Activated CD8-positive, alpha-beta T cell treated with anti-CD3 and anti-CD28 coated beads, Interleukin-2, amount 10 ng/mL, durations not matched to agents 7 days and 5 days (primary cell): ENCODE measurements around the gene SERTAD3. TPM values are rescaled to one million over a fixed set of nuclear protein-coding genes. Genes with fewer than 3 reads are reported as not detected.
A peak's percentile ranks its signal among the peaks of the same experiment; 100 is the strongest.
"Not testable (repeated sequence)": the region's sequence is repeated elsewhere in the genome, so short reads cannot be mapped to it uniquely, and the experiment has no call there.

ENCODE experiments used
- ATAC-seq: fragments of 150-1000 bp; cut with Tn5 transposase; one replicate; pipeline ENCODE4 v1.10.0; 2021; ENCODE audit warnings: moderate library complexity
- CTCF ChIA-PET: fragments of 350-600 bp; sonication (Branson Sonifier 250); formaldehyde crosslinking; loops from one replicate; lab custom pipeline; 2021; ENCODE audit warnings: antibody characterized with exemption; lab: Charles Lee
- POLR2A ChIA-PET: fragments of 350-600 bp; sonication (Branson Sonifier 250); formaldehyde crosslinking; loops from one replicate; lab custom pipeline; 2021; ENCODE audit warnings: antibody characterized with exemption; lab: Charles Lee
- DNase-seq: peaks from one replicate; pipeline ENCODE4 v3.0.0-alpha.2; 2020
- H3K27ac Mint-ChIP-seq: one replicate; pipeline ENCODE4 v1.8.0; 2021; ENCODE audit warnings: mild to moderate bottlenecking, mixed read lengths
- H3K27me3 Mint-ChIP-seq: one replicate; pipeline ENCODE4 v1.8.0; 2021; ENCODE audit warnings: low read depth, mixed read lengths
- H3K36me3 Mint-ChIP-seq: one replicate; pipeline ENCODE4 v1.8.0; 2021; ENCODE audit warnings: low read depth, mixed read lengths
- H3K4me1 Mint-ChIP-seq: one replicate; pipeline ENCODE4 v1.8.0; 2021; ENCODE audit warnings: low read depth, mixed read lengths
- H3K4me3 Mint-ChIP-seq: one replicate; pipeline ENCODE4 v1.8.0; 2021; ENCODE audit warnings: mild to moderate bottlenecking, mixed read lengths
- H3K9me3 Mint-ChIP-seq: one replicate; pipeline ENCODE4 v1.8.0; 2022; ENCODE audit warnings: mixed read lengths; ENCODE audit not compliant: insufficient read depth
- total RNA-seq, 2 experiments: library from RNA; stranded (reverse); gene quantifications; one replicate each; pipeline ENCODE4 v1.2.3, GENCODE V29; 2021

The SERTAD3 gene
- total RNA-seq, 2 experiments from 2014 or later, result 10.0 to 11.9 TPM

DNA sequence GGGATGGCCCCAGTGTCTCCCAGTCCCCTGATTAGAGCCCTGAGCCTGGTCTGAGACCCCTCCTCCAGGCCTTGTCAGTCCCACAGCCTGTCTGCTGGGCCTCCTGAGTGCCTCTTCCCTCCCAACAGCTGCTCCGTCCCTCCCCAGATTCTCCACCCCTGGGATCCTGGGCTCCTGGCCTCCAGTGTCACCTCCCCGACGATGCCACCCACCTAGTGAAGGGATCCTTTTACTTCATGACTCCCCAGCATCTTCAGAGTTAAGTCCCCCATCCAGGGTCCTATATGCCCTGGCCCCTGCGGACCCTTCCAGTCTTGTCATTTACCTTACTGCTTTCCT, 26.5 kb downstream of the SERTAD3 start:
- ChIA-PET CTCF (no interaction called here), POLR2A (no interaction called here)
- ATAC-seq, result no peak
- peak overlapping the region; percentile 30 for H3K27ac Mint-ChIP-seq
- H3K4me1 Mint-ChIP-seq, result peaks cover 56% of the 10 kb centered on the region
- H3K4me3 Mint-ChIP-seq, result no peak overlapping the region
- DNase-seq, result no peak
- no peaks in the 10 kb centered on the region for H3K9me3 Mint-ChIP-seq
- no peaks in the 10 kb centered on the region for H3K27me3 Mint-ChIP-seq
- peaks cover 12% of the 10 kb centered on the region for H3K36me3 Mint-ChIP-seq

DNA sequence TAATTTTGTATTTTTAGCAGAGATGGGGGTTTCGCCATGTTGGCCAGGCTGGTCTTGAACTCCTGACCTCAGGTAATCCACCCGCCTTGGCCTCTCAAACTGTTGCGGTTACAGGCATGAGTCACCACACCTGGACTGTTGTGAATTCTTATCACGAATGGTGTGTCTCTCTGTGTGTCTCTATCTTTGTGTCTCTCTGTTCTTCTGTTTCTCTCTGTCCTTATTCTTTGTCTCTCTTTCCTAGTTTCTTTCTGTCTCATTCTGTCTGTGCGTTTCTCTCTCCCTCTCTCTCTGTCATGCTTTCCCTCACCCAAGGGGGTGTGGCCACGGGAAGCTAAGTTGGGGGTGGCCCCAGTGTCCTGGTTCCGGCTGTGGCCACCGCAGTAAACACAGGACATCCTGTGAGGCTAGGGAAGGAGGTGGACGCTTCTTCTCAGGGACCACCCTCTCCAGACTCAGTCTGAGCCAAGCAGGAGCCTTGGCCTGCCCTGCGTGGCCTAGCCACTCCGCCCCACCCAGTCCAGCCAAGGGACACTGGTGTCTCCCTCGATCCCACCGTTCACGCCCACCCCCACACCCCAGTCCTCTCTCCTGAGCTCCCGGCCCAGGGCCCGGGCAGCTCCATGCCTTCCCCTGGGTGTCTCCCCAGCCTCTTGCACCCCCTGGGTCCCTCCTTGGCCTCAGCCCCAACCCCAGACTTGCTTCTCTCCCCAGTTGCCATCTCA, 27.1 kb downstream of the SERTAD3 start:
- DNase-seq, result no peak
- POLR2A ChIA-PET, result interaction anchor here (0.8 kb wide), 1 partner anchor 10 kb away, joined by 3 read pairs; no protein-coding TSS in a partner anchor
- Mint-ChIP-seq H3K4me1 (peaks cover 51% of the 10 kb centered on the region), H3K27ac (peak overlapping the region; percentile 30), H3K36me3 (peaks cover 6% of the 10 kb centered on the region), H3K4me3 (no peak overlapping the region), H3K9me3 (no peaks in the 10 kb centered on the region), H3K27me3 (no peaks in the 10 kb centered on the region)
- CTCF ChIA-PET, result interaction anchor here (1.3 to 1.7 kb wide), 2 partner anchors 7 to 14 kb away, joined by 3 to 4 read pairs; no protein-coding TSS in a partner anchor
- ATAC-seq, result no peak

DNA sequence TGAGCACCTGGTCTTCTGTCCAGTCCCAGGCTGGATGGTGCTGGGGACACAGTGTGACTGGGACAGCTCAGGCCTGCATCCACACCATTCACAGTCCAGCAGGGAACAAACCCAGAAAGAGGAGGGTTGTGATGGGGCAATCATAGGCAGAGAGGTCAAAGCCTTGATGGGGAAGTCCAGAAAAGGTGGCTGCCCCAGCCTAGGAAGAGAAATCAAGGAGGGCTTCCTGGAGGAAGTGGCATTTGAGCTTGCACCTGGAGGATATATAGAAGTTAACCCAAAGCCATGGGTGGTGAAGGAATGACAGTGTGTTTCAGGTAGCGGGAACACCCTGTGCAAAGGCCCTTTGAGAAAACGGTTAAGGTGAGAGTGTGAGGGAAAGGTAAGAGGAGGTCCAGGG, 28.4 kb downstream of the SERTAD3 start:
- POLR2A ChIA-PET, result no interaction called here
- DNase-seq (no peak), ATAC-seq (no peak)
- H3K4me1 Mint-ChIP-seq, result peaks cover 48% of the 10 kb centered on the region
- peaks cover 2% of the 10 kb centered on the region for H3K36me3 Mint-ChIP-seq
- H3K27me3 Mint-ChIP-seq, result no peaks in the 10 kb centered on the region
- CTCF ChIA-PET, result interaction anchor here (1.2 to 1.7 kb wide), 3 partner anchors 9 to 50 kb away, joined by 3 to 4 read pairs (median 3); partner anchors contain the start of gene BLVRB
- no peak overlapping the region for H3K4me3 Mint-ChIP-seq
- no peaks in the 10 kb centered on the region for H3K9me3 Mint-ChIP-seq
- no peak overlapping the region for H3K27ac Mint-ChIP-seq

DNA sequence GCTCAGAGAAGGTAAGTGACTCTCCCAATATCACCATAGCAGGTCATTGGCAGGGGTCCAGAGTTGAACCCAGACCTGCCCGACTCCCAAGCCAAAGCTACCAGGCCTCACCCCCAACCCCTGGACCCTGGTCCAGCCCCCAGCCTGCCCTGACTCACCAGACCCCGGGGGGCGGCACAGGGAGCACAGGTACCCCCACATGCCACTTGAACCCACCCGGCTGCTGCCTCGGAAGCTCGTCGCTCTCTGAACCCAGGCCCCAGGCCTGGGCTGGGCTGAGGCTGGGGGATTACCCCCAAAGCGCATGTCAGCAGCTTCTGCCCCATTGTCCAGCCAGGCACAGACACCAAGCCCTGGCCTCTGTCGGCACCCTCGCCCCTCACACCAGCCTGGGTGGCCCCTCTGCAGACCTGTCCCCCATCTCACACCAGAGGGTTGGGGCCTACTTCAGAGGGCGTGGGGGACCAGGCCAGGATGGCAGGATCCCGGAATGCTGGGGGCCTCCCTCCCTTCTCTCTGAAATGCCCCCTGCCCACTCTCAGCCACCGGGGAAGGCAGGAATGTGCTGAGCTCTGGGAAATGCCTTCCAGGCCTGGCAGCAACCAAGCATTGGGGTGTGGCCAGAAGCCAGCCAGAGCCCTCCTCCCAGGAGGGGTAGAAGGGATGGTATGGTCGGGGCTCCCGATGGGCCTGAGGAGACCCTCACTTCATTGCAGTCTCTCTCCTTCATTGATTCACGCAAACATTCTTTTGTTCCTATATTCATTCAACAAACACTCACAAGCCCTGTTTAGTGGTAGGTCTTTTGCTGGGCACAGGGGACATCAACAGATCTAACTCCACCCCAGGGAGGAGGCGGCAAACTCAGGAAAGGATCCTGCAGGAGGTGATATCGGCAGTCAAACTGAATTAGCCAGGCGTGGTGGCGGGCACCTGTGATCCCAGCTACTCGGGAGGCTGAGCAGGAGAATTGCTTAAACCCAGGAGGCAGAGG, 29.3 kb downstream of the SERTAD3 start:
- no peaks in the 10 kb centered on the region for H3K9me3 Mint-ChIP-seq
- ATAC-seq, result no peak
- peaks cover 45% of the 10 kb centered on the region for H3K4me1 Mint-ChIP-seq
- ChIA-PET CTCF (interaction anchor here (1.7 kb wide), 1 partner anchor 109 kb away, joined by 4 read pairs; no protein-coding TSS in a partner anchor), POLR2A (no interaction called here)
- H3K36me3 Mint-ChIP-seq, result peaks cover 1% of the 10 kb centered on the region
- no peak for DNase-seq
- no peak overlapping the region for H3K4me3 Mint-ChIP-seq
- H3K27me3 Mint-ChIP-seq, result no peaks in the 10 kb centered on the region
- no peak overlapping the region for H3K27ac Mint-ChIP-seq

DNA sequence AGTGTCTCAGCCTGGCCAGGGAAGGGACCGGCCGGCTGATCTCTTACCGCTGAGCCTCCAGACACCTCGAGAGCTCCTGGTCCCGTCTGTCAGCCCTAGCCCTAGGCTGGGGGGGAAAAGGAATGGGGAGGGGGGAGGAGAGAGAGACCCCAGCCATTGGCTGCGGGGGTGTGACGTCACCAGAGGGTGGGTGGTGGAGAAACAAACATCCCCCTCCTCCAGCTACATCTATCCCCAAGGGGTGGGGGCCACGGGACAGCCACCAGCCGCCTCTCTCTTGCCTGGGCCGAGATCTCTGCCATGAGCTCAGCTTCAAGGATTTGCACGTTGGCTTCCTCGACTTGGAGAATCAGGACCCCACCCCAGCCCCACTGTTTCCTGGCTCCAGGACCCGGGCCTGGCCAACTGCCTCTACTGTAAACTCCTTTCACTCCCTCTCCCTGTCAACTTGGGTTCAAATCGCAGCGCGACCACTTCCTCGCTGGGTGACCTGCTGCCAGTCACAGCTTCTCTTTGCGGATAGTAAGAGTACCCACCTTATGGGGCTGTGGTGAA, 30.8 kb downstream of the SERTAD3 start, which contains the start of gene PRX:
PRX (minus strand) TSS at position 88 of the 555 bp plus-strand sequence. CDS start 5,446 bp downstream, outside the sequence.
- ChIA-PET CTCF (interaction anchor here (0.8 to 1.7 kb wide), 2 partner anchors 108 to 136 kb away, joined by 3 to 4 read pairs; no protein-coding TSS in a partner anchor), POLR2A (interaction anchor here (0.7 to 1.1 kb wide), 3 partner anchors 8 to 66 kb away, joined by 3 to 5 read pairs (median 3); no protein-coding TSS in a partner anchor)
- H3K9me3 Mint-ChIP-seq, result no peaks in the 10 kb centered on the region
- H3K36me3 Mint-ChIP-seq, result no peaks in the 10 kb centered on the region
- peaks cover 43% of the 10 kb centered on the region for H3K4me1 Mint-ChIP-seq
- no peak within 1 kb of the TSS for H3K4me3 Mint-ChIP-seq
- no peak for DNase-seq
- H3K27me3 Mint-ChIP-seq, result no peaks in the 10 kb centered on the region
- peak within 1 kb of the TSS; percentile 68 for H3K27ac Mint-ChIP-seq
- no peak for ATAC-seq

DNA sequence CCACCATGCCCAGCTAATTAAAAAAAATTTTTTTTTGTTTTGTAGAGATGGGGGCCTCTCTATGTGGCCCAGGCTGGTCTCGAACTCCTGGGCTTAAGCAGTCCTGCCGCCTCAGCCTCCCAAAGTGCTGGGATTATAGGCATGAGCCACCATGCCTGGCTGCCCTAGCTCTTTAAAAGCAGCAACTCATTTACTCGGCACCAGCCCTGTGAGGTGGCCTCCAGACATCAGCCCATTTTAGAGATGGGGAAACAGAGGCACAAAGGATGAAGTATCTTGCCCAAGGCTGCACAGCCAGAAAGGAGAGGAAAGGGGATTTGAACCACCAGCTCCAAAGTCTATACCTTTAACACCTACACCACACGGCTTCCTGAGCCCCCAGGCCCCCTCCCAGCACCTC, 31.3 kb downstream of the SERTAD3 start:
- Mint-ChIP-seq H3K4me1 (peaks cover 43% of the 10 kb centered on the region), H3K27me3 (no peaks in the 10 kb centered on the region), H3K36me3 (no peaks in the 10 kb centered on the region), H3K4me3 (no peak overlapping the region), H3K9me3 (no peaks in the 10 kb centered on the region), H3K27ac (no peak overlapping the region)
- ChIA-PET POLR2A (interaction anchor here (0.6 to 1.1 kb wide), 4 partner anchors 9 to 66 kb away, joined by 3 to 5 read pairs (median 3); no protein-coding TSS in a partner anchor), CTCF (interaction anchor here (0.9 to 2.3 kb wide), 3 partner anchors 8 to 108 kb away, joined by 3 to 9 read pairs (median 4); no protein-coding TSS in a partner anchor)
- ATAC-seq, result no peak
- DNase-seq, result no peak

DNA sequence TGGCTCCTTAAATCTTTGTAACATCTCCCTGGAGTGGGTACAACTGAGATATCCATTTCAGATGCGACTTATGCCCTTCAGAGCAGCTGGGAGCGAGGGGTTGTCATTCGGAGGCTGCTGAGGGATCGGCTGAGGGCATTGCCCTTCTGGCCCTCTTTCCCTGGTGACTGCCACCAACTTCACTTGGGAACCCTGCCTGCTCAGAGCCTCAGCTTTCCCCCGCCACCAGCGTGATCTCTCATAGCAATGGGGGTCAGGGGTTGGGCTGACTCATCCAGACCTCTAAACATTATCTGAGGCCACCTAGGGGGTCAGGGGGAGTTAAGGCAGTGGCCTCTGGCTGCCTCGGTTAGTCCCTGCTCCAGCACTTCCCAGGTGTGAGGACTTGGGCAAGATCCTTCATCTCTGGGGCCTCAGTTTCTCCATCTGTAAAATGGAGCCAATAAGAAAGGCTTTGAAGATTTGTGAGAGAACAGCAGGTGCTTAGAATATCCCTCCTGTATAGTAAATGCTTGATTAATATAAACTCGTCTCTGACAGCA, 32.1 kb downstream of the SERTAD3 start:
- CTCF ChIA-PET, result interaction anchor here (0.9 to 2.3 kb wide), 2 partner anchors 9 to 52 kb away, joined by 3 to 9 read pairs; no protein-coding TSS in a partner anchor
- Mint-ChIP-seq H3K4me1 (peaks cover 39% of the 10 kb centered on the region), H3K27ac (no peak overlapping the region), H3K36me3 (no peaks in the 10 kb centered on the region), H3K4me3 (no peak overlapping the region), H3K9me3 (no peaks in the 10 kb centered on the region), H3K27me3 (no peaks in the 10 kb centered on the region)
- POLR2A ChIA-PET, result interaction anchor here (1.0 kb wide), 1 partner anchor 13 kb away, joined by 5 read pairs; no protein-coding TSS in a partner anchor
- DNase-seq (no peak), ATAC-seq (no peak)

DNA sequence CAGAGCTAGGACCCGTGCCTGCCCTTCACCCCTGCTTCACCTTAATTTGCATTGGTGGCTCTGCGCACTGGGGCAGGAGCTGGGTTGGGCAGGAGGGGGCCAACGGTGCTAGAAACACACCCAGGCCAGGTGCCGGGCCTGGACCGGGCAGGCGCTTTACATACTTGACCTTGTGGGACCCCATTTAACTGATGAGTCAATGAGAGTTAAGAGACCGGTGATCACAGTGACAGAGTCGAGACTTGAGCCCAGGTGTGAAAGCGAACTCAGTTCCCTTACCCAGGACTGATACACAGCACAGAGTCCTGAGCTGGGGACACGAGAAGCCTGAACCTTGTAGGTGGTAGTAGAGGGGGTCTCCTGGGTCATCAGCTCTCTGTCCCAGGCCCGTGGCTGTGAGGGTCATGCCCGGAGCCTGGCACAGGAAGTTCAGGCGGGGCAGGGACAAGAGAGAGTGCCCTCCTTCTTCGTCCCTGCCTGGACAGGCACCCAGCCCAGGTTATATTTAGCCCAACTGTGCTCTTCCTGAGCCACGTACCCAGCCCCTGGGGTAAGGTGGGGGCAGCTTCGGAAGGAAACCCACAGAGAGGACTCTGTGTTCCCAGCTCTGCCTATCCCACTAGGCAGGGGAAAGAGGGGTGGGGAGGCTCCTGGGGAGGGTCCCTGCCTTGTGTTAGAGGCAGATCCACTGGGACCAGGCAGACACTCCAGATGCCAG, 32.9 kb downstream of the SERTAD3 start:
- no peaks in the 10 kb centered on the region for H3K36me3 Mint-ChIP-seq
- DNase-seq, result no peak
- no peak for ATAC-seq
- H3K27ac Mint-ChIP-seq, result no peak overlapping the region
- no peaks in the 10 kb centered on the region for H3K9me3 Mint-ChIP-seq
- ChIA-PET POLR2A (interaction anchor here (1.1 kb wide), 1 partner anchor 15 kb away, joined by 5 read pairs; the partner anchor contains the start of gene SERTAD1), CTCF (interaction anchor here (2.3 kb wide), 1 partner anchor 10 kb away, joined by 9 read pairs; no protein-coding TSS in a partner anchor)
- H3K4me1 Mint-ChIP-seq, result peaks cover 34% of the 10 kb centered on the region
- no peak overlapping the region for H3K4me3 Mint-ChIP-seq
- H3K27me3 Mint-ChIP-seq, result no peaks in the 10 kb centered on the region

DNA sequence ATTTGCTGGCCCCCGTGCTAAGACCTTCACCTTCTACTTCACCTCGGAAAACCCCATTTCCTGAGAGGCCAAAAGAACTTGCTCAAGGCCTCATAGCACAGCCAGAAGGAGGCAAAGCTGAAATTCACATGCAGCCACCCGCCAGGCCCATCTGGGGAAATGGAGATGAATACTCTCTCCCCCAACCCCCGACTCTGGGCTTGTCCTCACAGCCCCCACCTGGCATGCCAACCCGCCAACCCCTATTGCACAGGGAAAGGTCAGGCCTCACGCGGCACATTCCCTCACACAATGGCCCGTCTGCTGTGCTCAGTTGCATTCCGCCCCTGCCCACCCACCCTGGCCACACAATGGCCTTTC, 34.1 kb downstream of the SERTAD3 start:
- H3K36me3 Mint-ChIP-seq, result no peaks in the 10 kb centered on the region
- H3K27ac Mint-ChIP-seq, result no peak overlapping the region
- no peaks in the 10 kb centered on the region for H3K27me3 Mint-ChIP-seq
- no peaks in the 10 kb centered on the region for H3K9me3 Mint-ChIP-seq
- H3K4me3 Mint-ChIP-seq, result no peak overlapping the region
- ATAC-seq, result no peak
- DNase-seq, result no peak
- ChIA-PET CTCF (interaction anchor here (1.2 kb wide), 1 partner anchor 105 kb away, joined by 3 read pairs; no protein-coding TSS in a partner anchor), POLR2A (interaction anchor here (2.5 kb wide), 1 partner anchor 10 kb away, joined by 14 read pairs; no protein-coding TSS in a partner anchor)
- peaks cover 27% of the 10 kb centered on the region for H3K4me1 Mint-ChIP-seq

DNA sequence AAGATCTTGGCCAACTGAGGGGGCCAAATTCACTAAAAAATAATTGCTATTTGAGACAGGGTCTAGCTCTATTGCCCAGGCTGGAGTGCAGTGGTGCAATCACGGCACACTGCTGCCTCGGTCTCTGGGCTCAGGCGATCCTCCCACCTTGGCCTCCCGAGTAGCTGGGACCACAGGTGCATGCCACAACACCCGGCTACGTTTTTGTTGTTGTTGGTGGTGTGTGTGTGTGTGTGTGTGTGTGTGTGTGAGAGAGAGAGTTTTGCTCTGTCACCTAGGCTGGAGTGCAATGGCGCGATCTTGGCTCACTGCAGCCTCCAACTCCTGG, 35.6 kb downstream of the SERTAD3 start:
- not testable (repeated sequence) for H3K27ac Mint-ChIP-seq, H3K9me3 Mint-ChIP-seq, H3K4me3 Mint-ChIP-seq, H3K36me3 Mint-ChIP-seq, H3K27me3 Mint-ChIP-seq, ATAC-seq, DNase-seq
- peaks cover 26% of the 10 kb centered on the region for H3K4me1 Mint-ChIP-seq
- ChIA-PET CTCF (interaction anchor here (1.3 kb wide), 1 partner anchor 12 kb away, joined by 8 read pairs; no protein-coding TSS in a partner anchor), POLR2A (interaction anchor here (0.7 to 2.5 kb wide), 2 partner anchors 12 to 34 kb away, joined by 3 to 14 read pairs; no protein-coding TSS in a partner anchor)
